SK-N-MC (cell line): ENCODE measurements around the gene FXN.

Experiments
- DNase-seq: peaks from one replicate; pipeline ENCODE4 v3.0.0-alpha.2; 2011; ENCODE audit warnings: low read depth, low spot score
- H3K27ac ChIP-seq: fragments of 200-600 bp; sonication (generic); 2 replicates; pipeline ENCODE4 v1.5.1; 2016; ENCODE audit warnings: mixed run types
- H3K36me3 ChIP-seq: fragments of 200-600 bp; sonication (generic); 2 replicates; pipeline ENCODE4 v1.6.1; 2017; ENCODE audit warnings: antibody characterized with exemption, low read length, mixed read lengths; ENCODE audit not compliant: insufficient read depth
- H3K4me3 ChIP-seq: fragments of 200-600 bp; sonication (generic); 2 replicates; pipeline ENCODE4 v1.5.1; 2016
- H3K9ac ChIP-seq: fragments of 200-600 bp; sonication (generic); 2 replicates; pipeline ENCODE4 v1.8.0; 2017; ENCODE audit warnings: mixed run types, mixed read lengths; ENCODE audit not compliant: insufficient read length
- H3K9me3 ChIP-seq: fragments of 200-600 bp; sonication (generic); 2 replicates; pipeline ENCODE4 v1.6.1; 2017; ENCODE audit warnings: low read depth, mild to moderate bottlenecking, antibody characterized with exemption, low read length, moderate library complexity, mixed read lengths
- EZH2 ChIP-seq: fragments of 200-600 bp; sonication (generic); IDR thresholded peaks from one replicate; pipeline ENCODE4 v1.6.1; 2017; ENCODE audit warnings: antibody characterized with exemption
- FOXP2 ChIP-seq: optimal IDR thresholded peaks from 2 replicates; pipeline ENCODE3; 2011; ENCODE audit warnings: mild to moderate bottlenecking, moderate library complexity; ENCODE audit not compliant: insufficient read depth; ENCODE audit errors: extremely low read length, control extremely low read depth
- POLR2AphosphoS5 ChIP-seq: IDR thresholded peaks from 2 replicates; pipeline ENCODE4 v1.6.1; 2012; ENCODE audit warnings: mild to moderate bottlenecking, low read depth, low read length, borderline replicate concordance

The FXN gene

GRCh38 chr9:69066955-69067354, 31.4 kb downstream of the FXN start:
- DNase-seq, result no peak
- Histone ChIP-seq H3K27ac (no peak overlapping the region), H3K9me3 (no peaks in the 10 kb centered on the region), H3K4me3 (no peak overlapping the region), H3K9ac (no peak overlapping the region), H3K36me3 (no peaks in the 10 kb centered on the region)
- TF ChIP-seq POLR2AphosphoS5, result no peak
- TF ChIP-seq FOXP2, result no peak
- TF ChIP-seq EZH2, result no peak

- Histone ChIP-seq H3K4me3 (no peak overlapping the region), H3K9me3 (no peaks in the 10 kb centered on the region), H3K27ac (no peak overlapping the region), H3K9ac (no peak overlapping the region), H3K36me3 (no peaks in the 10 kb centered on the region)
- TF ChIP-seq EZH2 (no peak), FOXP2 (no peak), POLR2AphosphoS5 (no peak)
- no peak for DNase-seq
These were observed 34.6 kb downstream of the FXN start for GRCh38 chr9:69070201-69070600.

GRCh38 chr9:69071059-69071458, 35.5 kb downstream of the FXN start:
- no peak overlapping the region for H3K9ac ChIP-seq
- TF ChIP-seq POLR2AphosphoS5, result no peak
- TF ChIP-seq FOXP2, result no peak
- TF ChIP-seq EZH2, result no peak
- no peak overlapping the region for H3K4me3 ChIP-seq
- no peaks in the 10 kb centered on the region for H3K36me3 ChIP-seq
- H3K27ac ChIP-seq, result no peak overlapping the region
- H3K9me3 ChIP-seq, result no peaks in the 10 kb centered on the region
- DNase-seq, result no peak

GRCh38 chr9:69073103-69073502, 37.6 kb downstream of the FXN start:
- Histone ChIP-seq H3K9ac (no peak overlapping the region), H3K4me3 (no peak overlapping the region), H3K27ac (no peak overlapping the region), H3K36me3 (no peaks in the 10 kb centered on the region), H3K9me3 (no peaks in the 10 kb centered on the region)
- no peak for DNase-seq
- TF ChIP-seq POLR2AphosphoS5 (no peak), EZH2 (no peak), FOXP2 (no peak)

GRCh38 chr9:69074801-69075200, 39.2 kb downstream of the FXN start:
- Histone ChIP-seq H3K9ac (no peak overlapping the region), H3K4me3 (no peak overlapping the region), H3K27ac (no peak overlapping the region), H3K36me3 (no peaks in the 10 kb centered on the region), H3K9me3 (no peaks in the 10 kb centered on the region)
- no peak for DNase-seq
- TF ChIP-seq EZH2 (no peak), POLR2AphosphoS5 (no peak), FOXP2 (no peak)

- Histone ChIP-seq H3K27ac (no peak overlapping the region), H3K9me3 (no peaks in the 10 kb centered on the region), H3K36me3 (no peaks in the 10 kb centered on the region), H3K4me3 (no peak overlapping the region), H3K9ac (no peak overlapping the region)
- TF ChIP-seq FOXP2 (no peak), EZH2 (no peak), POLR2AphosphoS5 (no peak)
- DNase-seq, result no peak
These were observed 41.0 kb downstream of the FXN start for GRCh38 chr9:69076550-69076949.

GRCh38 chr9:69078069-69078468, 42.5 kb downstream of the FXN start:
- H3K36me3 ChIP-seq, result no peaks in the 10 kb centered on the region
- H3K9ac ChIP-seq, result no peak overlapping the region
- no peak for TF ChIP-seq POLR2AphosphoS5
- TF ChIP-seq EZH2, result no peak
- TF ChIP-seq FOXP2, result no peak
- no peak for DNase-seq
- H3K4me3 ChIP-seq, result no peak overlapping the region
- no peak overlapping the region for H3K27ac ChIP-seq
- H3K9me3 ChIP-seq, result no peaks in the 10 kb centered on the region

- Histone ChIP-seq H3K9me3 (no peaks in the 10 kb centered on the region), H3K36me3 (no peaks in the 10 kb centered on the region), H3K9ac (no peak overlapping the region), H3K4me3 (no peak overlapping the region), H3K27ac (no peak overlapping the region)
- no peak for DNase-seq
- no peak for TF ChIP-seq EZH2
- no peak for TF ChIP-seq POLR2AphosphoS5
- TF ChIP-seq FOXP2, result no peak
These were observed 43.0 kb downstream of the FXN start for GRCh38 chr9:69078581-69078980.

- Histone ChIP-seq H3K27ac (no peak overlapping the region), H3K4me3 (no peak overlapping the region), H3K36me3 (no peaks in the 10 kb centered on the region), H3K9me3 (no peaks in the 10 kb centered on the region), H3K9ac (no peak overlapping the region)
- no peak for DNase-seq
- no peak for TF ChIP-seq EZH2
- TF ChIP-seq POLR2AphosphoS5, result no peak
- no peak for TF ChIP-seq FOXP2
These were observed 43.6 kb downstream of the FXN start for GRCh38 chr9:69079186-69079585.
